Peyer's patch (tissue), 4 donors: ENCODE data around the gene ATP6AP1.

Experiments used
- POLR2A ChIP-seq, 2 donors: fragments of 450-650 bp; IDR thresholded peaks; one replicate each; pipeline ENCODE4 v1.5.1; 2017; ENCODE audit warnings: antibody characterized with exemption in 2 of 2, mild to moderate bottlenecking in 2 of 2, moderate library complexity in 2 of 2
- TF ChIP-seq, protein P1 (sequence below), 6 experiments: fragments of 450-650 bp in 4 of 6; fragments of 200-600 bp in 2 of 6; sonication (generic) in 1 of 6; IDR thresholded peaks; one replicate each; pipeline ENCODE4 v1.5.1; 2017 to 2019; ENCODE audit warnings: antibody characterized with exemption in 6 of 6, mild to moderate bottlenecking in 3 of 6, moderate library complexity in 1 of 6

DNA sequence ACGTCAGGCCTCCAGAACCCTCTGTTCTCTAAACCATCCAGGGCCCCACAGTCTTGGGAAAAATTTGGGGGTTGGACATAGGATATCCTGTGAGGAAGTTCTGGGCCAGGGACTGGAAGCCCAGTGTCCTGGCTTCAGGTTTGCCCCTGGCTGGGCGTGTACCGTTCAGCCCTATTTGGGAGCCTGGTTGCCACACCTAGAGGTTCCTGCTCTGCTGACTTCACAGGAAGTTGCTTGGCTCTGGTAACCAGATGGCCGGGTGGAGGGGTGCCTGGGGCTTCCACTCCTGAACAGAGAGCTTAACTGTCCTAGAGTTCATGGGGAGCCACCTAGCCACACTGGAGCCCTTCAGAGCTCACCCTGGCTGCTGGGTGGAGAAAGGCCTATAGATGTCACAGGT is 16.0 kb upstream of the ATP6AP1 start:
- TF ChIP-seq, protein P1, sequence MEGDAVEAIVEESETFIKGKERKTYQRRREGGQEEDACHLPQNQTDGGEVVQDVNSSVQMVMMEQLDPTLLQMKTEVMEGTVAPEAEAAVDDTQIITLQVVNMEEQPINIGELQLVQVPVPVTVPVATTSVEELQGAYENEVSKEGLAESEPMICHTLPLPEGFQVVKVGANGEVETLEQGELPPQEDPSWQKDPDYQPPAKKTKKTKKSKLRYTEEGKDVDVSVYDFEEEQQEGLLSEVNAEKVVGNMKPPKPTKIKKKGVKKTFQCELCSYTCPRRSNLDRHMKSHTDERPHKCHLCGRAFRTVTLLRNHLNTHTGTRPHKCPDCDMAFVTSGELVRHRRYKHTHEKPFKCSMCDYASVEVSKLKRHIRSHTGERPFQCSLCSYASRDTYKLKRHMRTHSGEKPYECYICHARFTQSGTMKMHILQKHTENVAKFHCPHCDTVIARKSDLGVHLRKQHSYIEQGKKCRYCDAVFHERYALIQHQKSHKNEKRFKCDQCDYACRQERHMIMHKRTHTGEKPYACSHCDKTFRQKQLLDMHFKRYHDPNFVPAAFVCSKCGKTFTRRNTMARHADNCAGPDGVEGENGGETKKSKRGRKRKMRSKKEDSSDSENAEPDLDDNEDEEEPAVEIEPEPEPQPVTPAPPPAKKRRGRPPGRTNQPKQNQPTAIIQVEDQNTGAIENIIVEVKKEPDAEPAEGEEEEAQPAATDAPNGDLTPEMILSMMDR (IDR thresholded peaks at IDR 0.05) = no peak
- TF ChIP-seq POLR2A (IDR thresholded peaks at IDR 0.05) = no peak
